GDM1 (cell line): ENCODE results near the gene ZMYND8.
"Not testable (repeated sequence)": the region's sequence is repeated elsewhere in the genome, so short reads cannot be mapped to it uniquely, and the experiment has no call there.

ENCODE experiments used
- DNase-seq: peaks from one replicate; lab custom pipeline; 2025; lab: John Stamatoyannopoulos, UW

The ZMYND8 gene

GRCh38 chr20:47265214-47265613 lies 91.3 kb downstream of the ZMYND8 start:
- DNase-seq: no peak

- not testable (repeated sequence) for DNase-seq
Measured at GRCh38 chr20:47264137-47264769, 92.2 kb downstream of the ZMYND8 start.

GRCh38 chr20:47263465-47264084 lies 92.9 kb downstream of the ZMYND8 start:
- DNase-seq: no peak

GRCh38 chr20:47263080-47263464 lies 93.4 kb downstream of the ZMYND8 start:
- DNase-seq: no peak

- DNase-seq: no peak
Measured at GRCh38 chr20:47262365-47263013, 94.0 kb downstream of the ZMYND8 start.

GRCh38 chr20:47262008-47262364 lies 94.5 kb downstream of the ZMYND8 start:
- no peak for DNase-seq

GRCh38 chr20:47261161-47261774 lies 95.2 kb downstream of the ZMYND8 start:
- not testable (repeated sequence) for DNase-seq

- not testable (repeated sequence) for DNase-seq
Measured at GRCh38 chr20:47260540-47261126, 95.9 kb downstream of the ZMYND8 start.

GRCh38 chr20:47258745-47259695 lies 97.5 kb downstream of the ZMYND8 start:
- DNase-seq: no peak

GRCh38 chr20:47257771-47258170 lies 98.7 kb downstream of the ZMYND8 start:
- DNase-seq: no peak

GRCh38 chr20:47257256-47257655 lies 99.2 kb downstream of the ZMYND8 start:
- DNase-seq: no peak

GRCh38 chr20:47256668-47257236 lies 99.7 kb downstream of the ZMYND8 start:
- no peak for DNase-seq

- DNase-seq: no peak
Measured at GRCh38 chr20:47253872-47254271, 102.6 kb downstream of the ZMYND8 start.

GRCh38 chr20:47252879-47253307 lies 103.6 kb downstream of the ZMYND8 start:
- no peak for DNase-seq

GRCh38 chr20:47251154-47252020 lies 105.1 kb downstream of the ZMYND8 start:
- DNase-seq: no peak

GRCh38 chr20:47250360-47250759 lies 106.1 kb downstream of the ZMYND8 start:
- DNase-seq: no peak

GRCh38 chr20:47249913-47250312 lies 106.6 kb downstream of the ZMYND8 start:
- DNase-seq: no peak

GRCh38 chr20:47248448-47248966 lies 108.0 kb downstream of the ZMYND8 start:
- DNase-seq: no peak

GRCh38 chr20:47247972-47248371 lies 108.5 kb downstream of the ZMYND8 start:
- DNase-seq: no peak
